ENCODE results near the gene CDK16. TPM values are rescaled to one million over a fixed set of nuclear protein-coding genes. Genes with fewer than 3 reads are reported as not detected.

Gene CDK16
- total and polyA plus RNA-seq, 9 of the 15 experiments (the other 6 are each of a cell fraction or from before 2014, with no cell fraction given): 3.9 to 104 (median 57.5) TPM

DNA sequence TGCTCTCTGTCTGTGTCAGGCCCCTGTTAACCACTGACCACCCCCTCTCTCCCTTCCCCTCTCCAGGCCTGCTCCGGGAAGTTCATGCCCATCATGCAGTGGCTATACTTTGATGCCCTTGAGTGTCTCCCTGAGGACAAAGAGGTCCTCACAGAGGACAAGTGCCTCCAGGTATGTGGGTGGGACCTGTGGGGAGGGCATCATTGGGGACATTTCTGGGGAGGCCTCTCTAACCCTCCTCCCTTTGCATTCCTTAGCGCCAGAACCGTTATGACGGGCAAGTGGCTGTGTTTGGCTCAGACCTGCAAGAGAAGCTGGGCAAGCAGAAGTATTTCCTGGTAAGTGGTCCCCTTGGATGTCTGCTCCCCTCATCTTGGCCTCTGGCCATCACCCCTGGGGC lies 15.6 kb upstream of the CDK16 start (continued):
- no peak for TF ChIP-seq OTX1 (CRISPR knock-in tag; IDR thresholded peaks at IDR 0.05)
- no peak for TF ChIP-seq HDAC3 (IDR thresholded peaks at IDR 0.05; ENCODE audit: borderline replicate concordance, partially characterized antibody)
- no peak for TF ChIP-seq CBX2 (IDR thresholded peaks at IDR 0.05; ENCODE audit: insufficient read depth, low read length, poor library complexity, severe bottlenecking)
- TF ChIP-seq MCM3 (IDR thresholded peaks at IDR 0.05): no peak
- TF ChIP-seq ZNF212 (CRISPR knock-in tag; IDR thresholded peaks at IDR 0.05): no peak
- TF ChIP-seq ZNF785 (CRISPR knock-in tag; IDR thresholded peaks at IDR 0.05): no peak

DNA sequence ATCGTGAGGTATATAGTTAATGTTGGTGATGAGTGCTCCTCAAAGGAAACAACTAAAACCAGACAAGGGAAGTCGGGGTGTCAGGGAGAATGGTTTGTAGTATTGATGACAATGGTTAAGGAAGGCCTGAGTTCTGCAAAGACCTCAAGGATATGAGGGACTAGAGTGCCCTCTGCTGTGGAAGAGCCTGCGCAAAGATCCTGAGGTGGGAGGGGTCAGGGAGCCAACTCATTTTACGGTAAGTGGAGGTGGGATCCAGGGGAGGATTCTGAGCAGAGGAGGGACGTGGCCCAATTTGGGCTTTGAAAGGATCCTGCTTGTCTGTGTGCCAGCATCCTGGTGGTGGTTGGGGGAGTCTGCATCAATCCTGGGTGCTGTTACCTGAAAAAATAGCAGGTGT lies 13.5 kb upstream of the CDK16 start:
- 84% methylated on average over 4 of the region's 5 CpGs for WGBS (ENCODE audit: insufficient coverage, low coverage, missing lambda C conversion rate)
- ChIA-PET CTCF (ENCODE audit: low intra/inter-chr PET ratio) (no interaction called here), POLR2A (interaction anchor here (1.0 kb wide), 1 partner anchor 8 kb away, joined by 6 read pairs; no protein-coding TSS in a partner anchor)
- peak; percentile 78 for ATAC-seq
- intact Hi-C loops (cut with micrococcal nuclease): no loop called here
- no peak overlapping the region for H3K4me2 ChIP-seq (ENCODE audit: insufficient read depth, low read length)
- no peak overlapping the region for H3K4me3 ChIP-seq
- in situ Hi-C loops (cut with MboI): no loop called here
- H3K27me3 ChIP-seq (ENCODE audit: control insufficient read depth in 2 of 2, insufficient read depth in 2 of 2, low read length in 2 of 2): no peaks in the 10 kb centered on the region
- no peak overlapping the region for H3K9ac ChIP-seq (ENCODE audit: insufficient read depth in 1 of 2, low read depth in 2 of 2, low read length in 2 of 2)
- no TSS peak for BruUV-seq (replicated peaks)
- peak in 1 of 4 experiments; percentile 24 for DNase-seq (ENCODE audit: extremely low read depth in 1 of 4, low spot score in 3 of 4)
- no peak overlapping the region for H3K27ac ChIP-seq (ENCODE audit: extremely low read depth, low read depth, low read length)
- no peak overlapping the region for H2AFZ ChIP-seq (ENCODE audit: low read depth, low read length)
- H3K79me2 ChIP-seq (ENCODE audit: control insufficient read depth, insufficient read depth, low read length): no peaks in the 10 kb centered on the region
- peaks cover 92% of the 10 kb centered on the region for H3K36me3 ChIP-seq (ENCODE audit: control insufficient read depth, insufficient read depth, low read length)
- no peaks in the 10 kb centered on the region for H3K4me1 ChIP-seq (replicated peaks in 1 of 2; ENCODE audit: control insufficient read depth in 2 of 2, insufficient read depth in 2 of 2, low read length in 2 of 2)
- TF ChIP-seq, protein P1, sequence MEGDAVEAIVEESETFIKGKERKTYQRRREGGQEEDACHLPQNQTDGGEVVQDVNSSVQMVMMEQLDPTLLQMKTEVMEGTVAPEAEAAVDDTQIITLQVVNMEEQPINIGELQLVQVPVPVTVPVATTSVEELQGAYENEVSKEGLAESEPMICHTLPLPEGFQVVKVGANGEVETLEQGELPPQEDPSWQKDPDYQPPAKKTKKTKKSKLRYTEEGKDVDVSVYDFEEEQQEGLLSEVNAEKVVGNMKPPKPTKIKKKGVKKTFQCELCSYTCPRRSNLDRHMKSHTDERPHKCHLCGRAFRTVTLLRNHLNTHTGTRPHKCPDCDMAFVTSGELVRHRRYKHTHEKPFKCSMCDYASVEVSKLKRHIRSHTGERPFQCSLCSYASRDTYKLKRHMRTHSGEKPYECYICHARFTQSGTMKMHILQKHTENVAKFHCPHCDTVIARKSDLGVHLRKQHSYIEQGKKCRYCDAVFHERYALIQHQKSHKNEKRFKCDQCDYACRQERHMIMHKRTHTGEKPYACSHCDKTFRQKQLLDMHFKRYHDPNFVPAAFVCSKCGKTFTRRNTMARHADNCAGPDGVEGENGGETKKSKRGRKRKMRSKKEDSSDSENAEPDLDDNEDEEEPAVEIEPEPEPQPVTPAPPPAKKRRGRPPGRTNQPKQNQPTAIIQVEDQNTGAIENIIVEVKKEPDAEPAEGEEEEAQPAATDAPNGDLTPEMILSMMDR (IDR thresholded peaks at IDR 0.05 in 2 of 3, conservative IDR thresholded peaks at IDR 0.05 in 1 of 3; ENCODE audit: insufficient read depth in 2 of 3, low read depth in 1 of 3, low read length in 3 of 3): peak in 2 of 3 experiments; percentile 21 to 26; a peak in 1 of 6 replicates
- TF ChIP-seq NFE2L1 (tag; IDR thresholded peaks at IDR 0.05; ENCODE audit: borderline replicate concordance, low read depth) (no peak), HDAC1 (IDR thresholded peaks at IDR 0.05) (no peak), BACH1 (tag; IDR thresholded peaks at IDR 0.05) (no peak)
- no peaks in the 10 kb centered on the region for H3K9me1 ChIP-seq (ENCODE audit: control insufficient read depth, insufficient read depth, low read length)
- no peaks in the 10 kb centered on the region for H4K20me1 ChIP-seq (replicated peaks; ENCODE audit: control insufficient read depth, insufficient read depth, low read length)
- FAIRE-seq: no peak
- H3K9me3 ChIP-seq (replicated peaks; ENCODE audit: control insufficient read depth, insufficient read depth, low read depth, low read length): no peaks in the 10 kb centered on the region
